Stimulated activated CD4-positive, alpha-beta T cell treated with anti-CD3 and anti-CD28 coated beads, Interleukin-4, amount 100 ng/mL, for 48 hours (primary cell): Measurements from ENCODE around the gene PPP2R3A.
"Not testable (repeated sequence)": the region's sequence is repeated elsewhere in the genome, so short reads cannot be mapped to it uniquely, and the experiment has no call there.

Source experiments
- DNase-seq, 2 donors: peaks; one replicate each; pipeline ENCODE4 v3.0.0-alpha.2; 2020; ENCODE audit warnings: low read depth in 2 of 2

The PPP2R3A gene

DNA sequence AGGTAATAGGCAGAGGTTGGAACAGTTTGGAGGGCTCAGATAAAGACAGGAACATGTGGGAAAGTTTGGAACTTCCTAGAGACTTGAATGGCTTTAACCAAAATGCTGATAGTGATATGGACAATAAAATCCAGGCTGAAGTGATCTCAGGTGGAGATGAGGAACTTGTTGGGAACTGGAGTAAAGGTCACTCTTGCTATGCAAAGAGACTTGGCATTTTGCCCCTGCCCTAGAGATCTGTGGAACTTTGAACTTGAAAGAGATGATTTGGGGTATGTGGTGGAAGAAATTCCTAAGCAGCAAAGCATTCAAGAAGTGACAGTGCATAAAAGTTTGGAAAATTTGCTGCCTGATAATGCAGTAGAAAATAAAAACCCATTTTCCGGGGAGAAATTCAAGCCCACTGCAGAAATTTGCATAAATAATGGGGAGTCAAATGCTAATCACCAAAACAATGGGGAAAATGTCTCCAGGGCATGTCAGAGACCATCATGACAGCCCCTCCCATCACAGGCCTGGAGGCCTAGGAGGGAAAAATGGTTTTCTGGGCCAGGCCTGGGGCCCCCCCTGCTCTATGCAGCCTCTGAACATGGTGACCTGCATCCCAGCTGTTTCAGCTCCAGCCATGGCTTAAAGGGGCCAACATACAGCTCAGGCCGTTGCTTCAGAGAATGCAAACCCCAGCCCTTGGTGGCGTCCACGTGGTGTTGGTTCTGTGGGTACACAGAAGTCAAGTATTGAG, 118.3 kb downstream of the PPP2R3A start:
- DNase-seq: not testable (repeated sequence)

DNA sequence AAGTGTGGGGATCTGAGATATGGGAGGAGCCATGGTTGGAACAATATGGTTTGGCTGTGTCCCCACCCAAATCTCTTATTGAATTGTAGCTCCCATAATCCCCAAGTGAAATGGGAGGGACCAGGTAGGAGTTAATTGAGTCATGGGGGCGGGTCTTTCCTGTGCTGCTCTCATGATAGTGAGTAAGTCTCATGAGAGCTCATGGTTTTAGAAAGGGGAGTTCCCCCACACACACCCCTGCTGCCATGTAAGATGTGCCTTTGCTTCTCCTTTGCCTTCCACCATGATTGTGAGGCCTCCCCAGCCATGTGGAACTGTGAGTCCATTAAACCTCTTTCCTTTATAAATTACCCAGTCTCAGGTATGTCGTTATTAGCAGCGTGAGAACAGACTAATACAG, 119.5 kb downstream of the PPP2R3A start:
- not testable (repeated sequence) for DNase-seq

DNA sequence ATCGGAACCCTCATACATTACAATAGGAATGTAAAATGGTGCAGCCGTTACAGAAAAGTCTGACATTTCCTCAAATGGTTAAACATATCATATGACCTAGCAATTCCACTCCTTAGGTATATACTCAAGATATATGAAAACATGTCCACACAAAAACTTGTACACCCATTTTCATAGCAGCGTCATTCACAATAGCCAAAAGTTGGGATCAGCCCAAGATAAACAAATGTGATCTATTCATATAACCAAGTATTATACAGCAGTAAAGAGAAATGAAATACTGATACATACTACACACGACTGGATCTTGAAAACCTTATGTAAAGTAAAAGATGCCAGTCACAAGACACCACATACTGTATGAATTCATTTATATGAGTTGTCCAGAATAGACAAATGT, 128.2 kb downstream of the PPP2R3A start:
- DNase-seq: no peak

DNA sequence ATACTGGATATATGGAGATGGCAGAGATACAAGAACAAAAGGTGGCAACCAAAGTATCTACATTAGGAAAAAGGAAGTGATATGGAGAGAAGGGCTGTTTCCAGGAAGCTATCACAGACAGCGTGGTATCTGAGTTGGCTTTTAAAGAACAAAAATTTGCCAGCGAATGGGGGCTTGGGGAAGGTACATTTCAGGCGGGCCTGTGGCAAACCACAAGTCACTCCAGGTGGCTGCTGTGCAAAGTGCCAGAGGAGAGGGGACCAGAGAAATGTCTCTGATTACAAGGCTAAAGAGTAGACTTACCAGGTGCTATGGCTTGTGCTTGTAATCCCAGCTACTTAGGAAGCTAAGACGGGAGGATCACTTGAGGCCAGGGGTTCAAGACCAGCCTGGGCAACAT, 139.5 kb downstream of the PPP2R3A start:
- DNase-seq: no peak

DNA sequence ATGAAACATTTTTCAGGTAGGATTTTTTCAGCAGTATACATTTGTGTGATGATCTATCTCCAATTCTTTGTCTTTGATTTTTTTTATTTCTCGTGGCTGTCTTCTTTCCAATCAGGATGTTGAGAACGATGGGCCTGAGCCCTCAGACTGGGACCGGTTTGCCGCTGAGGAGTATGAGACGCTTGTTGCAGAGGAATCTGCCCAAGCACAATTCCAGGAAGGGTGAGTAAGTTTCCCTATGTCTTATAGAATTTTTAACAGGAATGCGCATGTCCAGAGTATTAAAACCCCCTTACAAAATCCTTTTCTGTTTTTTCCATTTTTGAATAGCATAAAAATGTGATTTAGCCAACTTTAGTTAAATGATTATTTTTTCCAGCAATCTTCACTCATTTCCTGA, 140.6 kb downstream of the PPP2R3A start:
- DNase-seq: no peak

DNA sequence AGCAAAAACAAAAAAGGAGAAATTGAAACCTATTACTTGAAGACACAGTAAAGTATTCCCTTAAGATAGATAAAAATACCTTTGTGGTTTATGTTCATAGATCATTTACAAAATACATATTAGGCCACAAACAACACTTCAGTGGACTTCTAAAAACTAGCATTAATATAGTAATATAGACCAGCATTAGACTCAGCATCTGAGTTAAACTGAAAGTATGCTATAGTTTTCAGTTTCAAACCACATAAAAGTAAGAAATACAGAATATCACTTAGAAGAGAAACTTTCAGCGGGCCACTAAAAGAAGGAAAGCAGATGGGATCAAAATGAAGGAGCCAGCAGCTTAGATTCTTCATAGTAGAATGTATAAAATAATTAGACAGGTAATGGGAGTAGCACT, 144.0 kb downstream of the PPP2R3A start:
- DNase-seq: no peak

DNA sequence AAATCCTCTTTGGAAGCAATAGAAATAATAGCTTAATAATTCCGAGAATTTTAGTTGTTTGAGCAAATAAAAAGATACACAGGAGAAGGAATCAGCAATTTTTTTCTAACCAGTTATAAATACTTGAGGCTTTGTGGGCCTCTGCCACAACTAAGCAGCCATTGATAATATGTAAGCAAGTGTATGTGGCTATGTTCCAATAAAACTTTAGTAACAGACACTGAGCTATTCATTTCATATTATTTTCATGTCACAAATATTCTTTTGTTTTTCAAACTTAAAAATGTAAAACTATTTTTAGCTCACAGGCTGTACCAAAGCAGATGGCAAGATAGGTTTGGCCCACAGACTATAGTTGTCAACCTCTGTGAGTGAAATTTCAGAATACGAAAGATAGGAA, 145.0 kb downstream of the PPP2R3A start:
- DNase-seq: no peak

DNA sequence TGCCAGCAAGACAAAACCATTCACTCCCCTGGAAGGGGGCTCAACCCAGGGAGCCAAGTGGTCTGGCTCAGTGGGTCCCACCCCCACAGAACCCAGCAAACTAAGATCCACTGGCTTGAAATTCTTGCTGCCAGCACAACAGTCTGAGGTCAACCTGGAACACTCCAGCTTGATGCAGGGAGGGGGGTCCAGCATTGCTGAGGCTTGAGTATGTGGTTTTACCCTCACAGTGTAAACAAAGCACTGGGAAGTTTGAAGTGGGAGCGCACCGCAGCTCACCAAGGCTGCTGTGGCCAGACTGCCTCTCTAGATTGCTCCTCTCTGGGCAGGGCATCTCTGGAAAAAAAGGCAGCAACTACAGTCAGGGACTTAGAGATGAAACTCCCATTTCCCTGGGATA, 148.9 kb downstream of the PPP2R3A start:
- no peak for DNase-seq

DNA sequence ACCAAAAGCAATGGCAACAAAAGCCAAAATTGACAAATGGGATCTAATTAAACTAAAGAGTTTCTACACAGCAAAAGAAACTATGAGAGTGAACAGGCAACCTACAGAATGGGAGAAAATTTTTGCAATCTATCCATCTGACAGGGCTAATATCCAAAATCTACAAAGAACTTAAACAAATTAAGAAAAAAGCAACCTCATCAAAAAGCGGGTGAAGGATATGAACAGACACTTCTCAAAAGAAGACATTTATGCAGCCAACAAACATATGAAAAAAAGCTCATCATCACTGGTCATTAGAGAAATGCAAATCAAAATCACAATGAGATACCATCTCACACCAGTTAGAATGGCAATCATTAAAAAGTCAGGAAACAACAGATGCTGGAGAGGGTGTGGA, 153.8 kb downstream of the PPP2R3A start:
- DNase-seq: not testable (repeated sequence)

DNA sequence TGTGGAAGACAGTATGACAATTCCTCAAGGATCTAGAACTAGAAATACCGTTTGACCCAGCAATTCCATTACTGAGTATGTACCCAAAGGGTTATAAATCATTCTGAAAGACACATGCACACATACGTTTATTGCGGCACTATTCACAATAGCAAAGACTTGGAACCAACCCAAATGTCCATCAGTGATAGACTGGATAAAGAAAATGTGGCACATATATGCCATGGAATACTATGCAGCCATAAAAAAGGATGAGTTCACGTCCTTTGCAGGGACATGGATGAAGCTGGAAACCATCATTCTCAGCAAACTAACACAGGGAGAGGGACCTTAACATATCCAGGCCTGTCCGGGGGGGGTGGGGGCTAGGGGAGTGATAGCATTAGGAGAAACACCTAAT, 154.3 kb downstream of the PPP2R3A start:
- DNase-seq: not testable (repeated sequence)

DNA sequence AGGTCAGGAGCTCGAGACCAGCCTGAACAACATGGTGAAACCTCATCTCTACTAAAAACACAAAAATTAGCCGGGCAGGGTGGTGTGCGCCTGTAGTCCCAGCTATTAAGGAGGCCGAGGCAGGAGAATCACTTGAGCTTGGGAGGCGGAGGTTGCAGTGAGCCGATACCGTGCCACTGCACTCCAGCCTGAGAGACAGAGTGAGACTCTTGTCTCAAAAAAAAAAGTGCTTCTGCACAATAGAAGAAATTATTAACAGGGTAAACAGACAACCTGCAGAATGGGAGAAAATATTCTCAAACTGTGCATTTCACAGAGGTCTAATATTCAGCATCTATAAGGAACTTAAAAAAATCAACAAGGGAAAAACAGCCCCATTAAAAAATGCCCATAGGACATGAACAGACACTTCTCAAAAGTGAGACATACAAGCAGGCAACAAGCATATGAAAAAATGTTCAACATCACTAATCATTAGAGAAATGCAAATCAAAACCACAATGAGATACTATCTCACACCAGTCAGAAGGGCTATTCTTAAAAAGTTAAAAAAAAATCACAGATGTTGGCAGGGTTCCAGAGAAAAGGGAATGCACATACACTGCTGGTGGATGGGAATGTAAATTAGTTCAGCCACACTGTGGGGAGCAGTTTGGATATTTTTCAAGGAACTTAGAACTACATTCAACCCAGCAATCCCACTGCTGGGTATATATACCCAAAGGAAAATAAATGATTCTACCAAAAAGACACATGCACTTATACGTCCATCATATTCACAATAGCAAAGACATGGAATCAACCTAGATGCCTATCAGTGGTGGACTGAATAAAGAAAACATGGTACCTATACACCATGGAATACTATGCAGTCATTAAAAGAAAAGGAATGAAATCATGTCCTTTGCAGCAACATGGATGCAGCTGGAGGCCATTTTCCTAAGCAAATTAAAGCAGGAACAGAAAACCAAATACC, 155.1 kb downstream of the PPP2R3A start:
- no peak for DNase-seq

DNA sequence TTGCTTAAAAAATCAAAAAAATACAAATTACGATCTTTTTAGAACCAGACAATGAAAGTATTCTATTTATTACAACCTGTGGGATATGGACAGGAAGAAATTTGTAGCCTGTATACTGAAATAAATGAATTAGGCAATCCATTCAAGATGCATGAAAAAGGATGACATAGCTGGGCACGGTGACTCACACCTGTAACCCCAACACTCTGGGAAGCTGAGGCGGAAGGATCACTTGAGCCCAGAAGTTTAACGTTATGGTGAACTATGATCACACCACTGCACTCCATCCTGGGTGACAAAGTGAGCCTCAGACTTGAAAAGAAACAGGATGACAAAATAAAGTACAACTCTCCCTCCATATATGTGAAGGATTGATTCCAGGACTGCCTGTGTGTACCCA, 156.5 kb downstream of the PPP2R3A start:
- no peak for DNase-seq

DNA sequence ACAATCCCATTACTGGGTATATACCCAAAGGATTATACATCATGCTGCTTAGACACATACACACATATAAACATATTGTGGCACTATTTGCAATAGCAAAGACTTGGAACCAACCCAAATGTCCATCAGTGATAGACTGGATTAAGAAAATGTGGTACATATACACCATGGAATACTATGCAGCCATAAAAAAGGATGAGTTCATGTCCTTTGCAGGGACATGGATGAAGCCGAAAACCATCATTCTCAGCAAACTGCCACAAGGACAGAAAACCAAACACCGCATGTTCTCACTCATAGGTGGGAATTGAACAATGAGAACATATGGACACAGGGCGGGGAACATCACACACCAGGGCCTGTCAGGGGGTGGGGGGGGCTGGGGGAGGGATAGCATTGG, 166.1 kb downstream of the PPP2R3A start:
- not testable (repeated sequence) for DNase-seq

DNA sequence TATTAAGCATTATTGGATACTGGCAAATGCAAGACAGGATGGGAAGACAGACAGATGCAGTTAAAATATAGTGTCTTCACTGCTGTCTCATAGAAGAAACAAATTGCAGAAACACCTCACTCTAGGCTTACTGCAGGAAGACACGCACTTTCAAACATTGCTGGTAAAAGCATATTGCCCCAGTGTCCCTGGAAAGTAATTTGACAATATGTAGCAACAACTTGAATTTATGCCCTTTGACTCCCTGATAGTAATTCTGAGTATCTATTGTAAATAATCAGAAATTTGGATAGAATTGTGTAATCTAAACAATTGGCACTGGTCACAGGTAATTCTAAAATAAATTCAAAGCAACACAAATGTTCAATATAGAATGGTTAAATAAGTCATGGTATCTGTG, 168.6 kb downstream of the PPP2R3A start:
- no peak for DNase-seq

DNA sequence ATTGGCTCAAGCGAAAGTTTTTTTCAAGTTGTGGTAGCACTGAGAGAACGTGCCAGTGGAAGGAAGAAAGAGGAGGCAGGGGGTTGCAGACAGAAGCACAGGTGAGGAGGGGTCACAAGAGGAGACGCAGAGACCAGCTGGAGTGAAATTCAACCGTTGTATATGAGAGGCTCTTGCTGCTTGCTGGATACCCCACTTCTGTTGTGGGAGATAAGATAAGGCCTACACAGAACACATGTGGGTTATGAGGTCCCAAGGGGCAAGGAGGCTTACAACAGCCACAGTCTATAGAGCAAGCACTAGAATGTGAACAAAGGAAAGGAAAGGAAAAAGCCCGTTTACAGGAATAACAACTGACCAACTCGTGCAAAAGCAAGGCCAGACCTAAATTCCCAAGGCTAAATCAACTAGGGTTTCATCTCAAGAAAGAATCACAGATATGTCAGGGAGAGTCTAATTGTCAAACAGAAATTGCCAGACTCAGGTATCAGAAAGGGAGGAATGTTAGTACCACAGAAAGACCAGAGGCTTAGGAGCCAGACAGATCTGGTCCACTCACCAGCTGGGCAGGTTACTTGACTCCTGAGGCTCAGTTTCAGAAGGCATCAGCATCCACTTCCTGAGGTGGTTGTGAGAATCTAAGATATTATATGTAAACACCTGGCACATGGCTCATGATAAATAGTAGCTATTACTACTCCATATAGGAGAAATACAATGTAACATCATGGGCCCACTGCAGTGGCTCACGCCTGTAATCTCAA, 169.7 kb downstream of the PPP2R3A start:
- DNase-seq: no peak

DNA sequence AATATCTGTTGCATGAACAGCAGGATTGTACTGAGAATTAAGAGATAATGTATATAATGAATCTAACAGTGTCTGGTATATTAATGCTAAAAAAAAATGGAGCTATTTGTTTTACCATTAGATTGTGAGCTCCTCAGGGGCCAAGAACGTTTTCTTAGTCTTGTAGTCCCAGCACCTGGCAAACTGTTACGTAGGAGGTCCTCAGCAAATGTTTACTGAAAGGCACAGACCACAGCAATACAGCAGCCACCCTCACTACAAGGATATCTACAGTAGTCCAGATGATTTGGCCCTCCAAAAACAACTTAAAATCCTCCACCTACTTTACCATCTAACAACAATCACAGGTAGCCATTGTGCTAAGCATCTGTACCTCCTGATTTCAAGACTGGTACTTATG, 170.9 kb downstream of the PPP2R3A start:
- no peak for DNase-seq

DNA sequence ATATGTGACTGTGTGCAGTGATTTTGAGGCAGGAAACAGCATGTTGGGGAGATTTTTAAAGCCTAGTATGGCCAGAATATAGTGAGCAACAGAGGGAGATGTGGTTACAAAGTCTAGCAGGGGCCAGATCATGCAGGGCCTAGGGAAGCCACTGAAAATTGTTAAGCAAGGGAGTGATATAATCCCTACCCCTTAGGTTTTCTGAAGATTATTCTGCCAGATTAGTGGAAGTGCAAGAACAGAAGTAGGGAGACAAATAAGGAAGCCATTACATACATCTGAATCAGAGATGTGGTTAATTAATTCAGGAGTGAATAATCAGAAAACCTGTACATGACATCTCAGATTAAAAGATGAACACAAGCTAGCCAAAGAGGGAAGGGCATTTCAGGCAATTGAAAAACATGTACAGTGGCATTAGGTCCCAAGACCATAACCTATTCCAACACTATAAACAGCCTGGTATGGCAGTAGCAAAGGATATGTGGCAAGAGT, 175.8 kb downstream of the PPP2R3A start:
- no peak for DNase-seq

DNA sequence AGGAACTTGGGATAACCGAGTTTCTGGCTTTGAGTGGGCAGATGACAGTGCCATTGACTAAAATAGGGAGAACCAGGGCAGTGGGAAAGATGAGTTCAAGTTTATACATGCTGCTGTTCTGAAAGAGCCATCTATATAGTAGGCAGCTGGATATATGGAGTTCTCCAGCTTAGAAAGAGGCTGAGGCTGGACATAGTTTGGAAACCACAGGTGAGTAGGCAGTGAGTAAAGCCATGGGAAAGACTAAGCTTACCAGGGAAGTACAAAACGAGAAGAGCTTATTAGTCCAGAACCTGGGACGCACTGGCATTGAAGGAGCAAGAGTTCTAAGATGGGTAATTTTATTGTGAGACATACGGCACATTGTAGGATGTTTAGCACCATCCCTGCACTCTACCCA, 176.4 kb downstream of the PPP2R3A start:
- no peak for DNase-seq

DNA sequence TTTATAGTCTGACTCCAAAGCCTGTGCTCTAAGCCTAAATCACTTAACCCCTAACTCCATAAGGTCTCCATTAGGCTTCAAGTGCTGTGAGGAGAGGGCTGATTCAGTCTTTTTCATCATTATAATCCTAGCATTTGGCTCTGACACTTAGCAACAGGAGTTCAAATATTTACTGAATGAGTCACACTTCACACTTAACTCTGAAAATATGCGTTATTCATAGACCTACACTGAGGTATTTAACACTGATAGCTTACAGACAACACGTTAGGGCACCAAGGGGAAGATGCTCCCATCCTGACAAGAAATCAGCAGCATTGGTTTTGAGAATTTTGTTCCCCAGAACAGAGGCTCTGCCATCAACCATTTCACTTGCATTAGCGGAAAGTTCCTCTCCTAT, 177.1 kb downstream of the PPP2R3A start:
- no peak for DNase-seq

DNA sequence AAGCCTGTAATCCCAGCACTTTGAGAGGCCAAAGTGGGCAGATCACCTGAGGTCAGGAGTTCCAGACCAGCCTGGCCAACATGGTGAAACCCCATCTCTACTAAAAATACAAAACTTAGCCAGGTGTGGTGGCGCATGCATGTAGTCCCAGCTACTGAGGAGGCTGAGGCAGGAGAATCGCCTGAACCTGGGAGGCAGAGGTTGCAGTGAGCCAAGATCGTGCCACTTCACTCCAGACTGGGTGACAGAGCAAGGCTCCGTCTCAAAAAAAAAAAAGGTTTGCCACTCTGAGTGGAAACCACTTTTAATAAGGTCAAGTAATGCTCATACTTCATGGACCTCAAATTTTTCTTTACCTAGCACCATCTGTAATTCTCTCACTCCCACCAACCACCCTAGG, 178.9 kb downstream of the PPP2R3A start:
- DNase-seq: not testable (repeated sequence)

DNA sequence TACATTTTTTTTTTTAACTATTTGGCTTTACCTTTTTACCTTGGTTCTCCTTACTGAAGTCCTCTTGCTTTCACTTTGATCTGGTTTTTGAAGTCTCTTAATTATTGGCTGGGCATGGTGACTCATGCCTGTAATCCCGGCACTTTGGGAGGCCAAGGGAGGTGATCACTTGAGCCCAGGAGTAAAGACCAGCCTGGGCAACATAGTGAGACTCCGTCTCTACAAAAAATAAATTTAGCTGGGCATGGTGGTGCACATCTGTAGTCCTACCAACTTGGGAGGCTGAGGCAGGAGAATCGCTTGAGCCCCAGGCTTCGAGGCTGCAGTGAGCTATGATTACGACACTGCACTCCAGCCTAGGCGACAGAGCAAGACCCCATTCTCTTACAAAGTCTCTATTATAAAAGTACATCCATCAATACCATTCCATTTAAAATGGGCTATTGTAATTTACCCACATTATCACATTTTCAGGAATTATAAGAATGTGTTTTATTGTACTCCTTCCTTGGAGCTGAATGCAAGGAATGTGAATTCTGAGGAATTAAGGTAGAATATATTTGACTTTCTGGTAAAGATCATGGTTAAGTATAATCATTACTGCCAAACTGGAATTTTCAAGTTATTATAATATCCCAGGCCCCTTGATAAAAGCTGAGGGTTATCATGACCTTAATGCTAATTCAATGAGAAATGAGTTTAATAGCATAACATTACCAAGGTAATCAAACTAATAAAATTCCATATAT, 181.6 kb downstream of the PPP2R3A start:
- no peak for DNase-seq
